ENCODE measurements around the gene OTUD7B.
"Not testable (repeated sequence)": the region's sequence is repeated elsewhere in the genome, so short reads cannot be mapped to it uniquely, and the experiment has no call there.

DNA sequence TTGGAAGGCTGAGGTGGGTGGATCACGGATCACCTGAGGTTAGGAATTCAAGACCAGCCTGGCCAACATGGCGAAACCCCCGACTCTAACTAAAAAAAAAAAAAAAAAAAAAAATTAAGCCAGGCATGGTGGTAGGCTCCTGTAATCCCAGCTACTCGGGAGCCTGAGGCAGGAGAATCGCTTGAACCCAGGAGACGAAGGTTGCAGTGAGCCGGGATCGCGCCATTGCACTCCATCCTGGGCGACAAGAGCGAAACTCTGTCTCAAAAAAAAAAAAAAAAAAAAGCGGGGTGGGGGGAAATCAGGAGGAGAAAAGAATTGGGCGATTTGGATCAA, 71.9 kb downstream of the OTUD7B start:
- TF ChIP-seq, protein P1, sequence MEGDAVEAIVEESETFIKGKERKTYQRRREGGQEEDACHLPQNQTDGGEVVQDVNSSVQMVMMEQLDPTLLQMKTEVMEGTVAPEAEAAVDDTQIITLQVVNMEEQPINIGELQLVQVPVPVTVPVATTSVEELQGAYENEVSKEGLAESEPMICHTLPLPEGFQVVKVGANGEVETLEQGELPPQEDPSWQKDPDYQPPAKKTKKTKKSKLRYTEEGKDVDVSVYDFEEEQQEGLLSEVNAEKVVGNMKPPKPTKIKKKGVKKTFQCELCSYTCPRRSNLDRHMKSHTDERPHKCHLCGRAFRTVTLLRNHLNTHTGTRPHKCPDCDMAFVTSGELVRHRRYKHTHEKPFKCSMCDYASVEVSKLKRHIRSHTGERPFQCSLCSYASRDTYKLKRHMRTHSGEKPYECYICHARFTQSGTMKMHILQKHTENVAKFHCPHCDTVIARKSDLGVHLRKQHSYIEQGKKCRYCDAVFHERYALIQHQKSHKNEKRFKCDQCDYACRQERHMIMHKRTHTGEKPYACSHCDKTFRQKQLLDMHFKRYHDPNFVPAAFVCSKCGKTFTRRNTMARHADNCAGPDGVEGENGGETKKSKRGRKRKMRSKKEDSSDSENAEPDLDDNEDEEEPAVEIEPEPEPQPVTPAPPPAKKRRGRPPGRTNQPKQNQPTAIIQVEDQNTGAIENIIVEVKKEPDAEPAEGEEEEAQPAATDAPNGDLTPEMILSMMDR (IDR thresholded peaks at IDR 0.05; ENCODE audit: poor library complexity): not testable (repeated sequence)
- TF ChIP-seq EZH2 (IDR thresholded peaks at IDR 0.05; ENCODE audit: borderline replicate concordance): not testable (repeated sequence)
